Endothelial cell of umbilical vein (primary cell): ENCODE results near the gene BORCS5. TPM values are rescaled to one million over a fixed set of nuclear protein-coding genes. Genes with fewer than 3 reads are reported as not detected.

ENCODE experiments used
- BruUV-seq: library from RNA; stranded (reverse); fragments of 400-500 nt; replicated peaks from 2 replicates; lab custom pipeline; 2021; lab: Mats Ljungman, UMichigan
- CTCF ChIA-PET: fragments of 300-600, 350-600 bp; sonication (Branson Sonifier 250); formaldehyde crosslinking; loops from one replicate; lab custom pipeline; 2021; ENCODE audit warnings: antibody characterized with exemption, inconsistent platforms; lab: Charles Lee
- POLR2A ChIA-PET: fragments of 300-600, 350-600 bp; sonication (Branson Sonifier 250); formaldehyde crosslinking; loops from one replicate; lab custom pipeline; 2021; ENCODE audit warnings: antibody characterized with exemption, inconsistent platforms; lab: Charles Lee
- DNase-seq: peaks from one replicate; pipeline ENCODE4 v3.0.0-alpha.2; 2011; ENCODE audit warnings: low read depth, low spot score
- FAIRE-seq: peaks from 2 replicates; lab custom pipeline; 2011; peaks lifted over from hg19 to GRCh38; lab: Jason Lieb, UNC
- H2AFZ ChIP-seq: 2 replicates; pipeline ENCODE4 v1.6.0; 2012; ENCODE audit warnings: low read depth, low read length, control low read depth, inconsistent platforms
- H3K27ac ChIP-seq: 2 replicates; pipeline ENCODE4 v1.5.1; 2011; ENCODE audit warnings: low read depth, mild to moderate bottlenecking, control low read depth, low read length, moderate library complexity; ENCODE audit not compliant: insufficient read depth
- H3K27me3 ChIP-seq, 2 experiments: 2 replicates each; pipeline versions ENCODE4 v1.6.0 to v1.6.1; 2011; ENCODE audit warnings: low read length in 2 of 2, mixed read lengths in 1 of 2; ENCODE audit not compliant: control insufficient read depth in 2 of 2, insufficient read depth in 2 of 2
- H3K36me3 ChIP-seq, 2 experiments: 2 replicates in 1 of 2; 3 replicates in 1 of 2; pipeline ENCODE4 v1.5.1; 2011; ENCODE audit warnings: low read length in 2 of 2, mild to moderate bottlenecking in 1 of 2, moderate library complexity in 1 of 2; ENCODE audit not compliant: control insufficient read depth in 2 of 2, insufficient read depth in 2 of 2; ENCODE audit errors: extremely low read depth in 1 of 2
- H3K4me1 ChIP-seq: 3 replicates; pipeline ENCODE4 v1.5.1; 2011; ENCODE audit warnings: mild to moderate bottlenecking, low read length; ENCODE audit not compliant: control insufficient read depth, insufficient read depth; ENCODE audit errors: extremely low read depth
- H3K4me2 ChIP-seq: 2 replicates; pipeline ENCODE4 v1.6.1; 2011; ENCODE audit warnings: low read length, control low read depth, mixed read lengths; ENCODE audit not compliant: insufficient read depth
- H3K4me3 ChIP-seq, 3 experiments: fragments of 200-600 bp in 1 of 3; sonication (generic), shearing (Covaris generic) in 1 of 3; replicated peaks in 1 of 3; 2 replicates each; pipeline ENCODE4 v1.5.1; 2011 to 2016; ENCODE audit warnings: control low read depth in 3 of 3, low read length in 3 of 3, mild to moderate bottlenecking in 2 of 3, inconsistent platforms in 1 of 3, low read depth in 1 of 3, moderate library complexity in 1 of 3; ENCODE audit not compliant: insufficient read depth in 1 of 3
- H3K79me2 ChIP-seq: 2 replicates; pipeline ENCODE4 v1.6.0; 2012; ENCODE audit warnings: low read length, inconsistent platforms; ENCODE audit not compliant: control insufficient read depth, insufficient read depth
- H3K9ac ChIP-seq: replicated peaks from 2 replicates; pipeline ENCODE3; 2011; ENCODE audit warnings: low read length, control low read depth; ENCODE audit not compliant: insufficient read depth; ENCODE audit errors: extremely low read depth
- H3K9me1 ChIP-seq: replicated peaks from 3 replicates; pipeline ENCODE4 v1.6.0; 2011; ENCODE audit warnings: mild to moderate bottlenecking, low read length; ENCODE audit not compliant: control insufficient read depth, insufficient read depth; ENCODE audit errors: extremely low read depth
- H3K9me3 ChIP-seq: replicated peaks from 2 replicates; pipeline ENCODE4 v1.5.1; 2012; ENCODE audit warnings: low read length, inconsistent platforms; ENCODE audit not compliant: control insufficient read depth, insufficient read depth
- H4K20me1 ChIP-seq: replicated peaks from 2 replicates; pipeline ENCODE3; 2011; ENCODE audit warnings: mild to moderate bottlenecking, low read length; ENCODE audit not compliant: control insufficient read depth, insufficient read depth; ENCODE audit errors: extremely low read depth
- CTCF ChIP-seq, 2 donors: IDR thresholded peaks; 1 replicate in 1 of 2; 2 replicates in 1 of 2; pipeline ENCODE4 v1.5.1; 2011; ENCODE audit warnings: low read length in 2 of 2, mild to moderate bottlenecking in 2 of 2, moderate library complexity in 2 of 2, control low read depth in 1 of 2, inconsistent platforms in 1 of 2, low read depth in 1 of 2; ENCODE audit not compliant: insufficient read depth in 1 of 2; ENCODE audit errors: extremely low read depth in 1 of 2
- EZH2 ChIP-seq: IDR thresholded peaks from 2 replicates; pipeline ENCODE4 v1.6.1; 2012; ENCODE audit warnings: borderline replicate concordance, low read depth, mild to moderate bottlenecking, moderate library complexity, low read length, inconsistent platforms; ENCODE audit not compliant: severe bottlenecking
- FOS ChIP-seq: IDR thresholded peaks from 2 replicates; pipeline ENCODE4 v1.6.1; 2011; ENCODE audit warnings: mild to moderate bottlenecking, low read length, moderate library complexity, borderline replicate concordance; ENCODE audit not compliant: insufficient read depth
- GATA2 ChIP-seq: IDR thresholded peaks from 2 replicates; pipeline ENCODE4 v1.7.0; 2011; ENCODE audit warnings: low read depth, mild to moderate bottlenecking, moderate library complexity, mixed read lengths, low read length; ENCODE audit not compliant: insufficient read length, insufficient read depth
- JUN ChIP-seq: IDR thresholded peaks from 2 replicates; pipeline ENCODE4 v1.6.1; 2011; ENCODE audit warnings: borderline replicate concordance, low read depth; ENCODE audit not compliant: insufficient read length, insufficient read depth
- MYC ChIP-seq: IDR thresholded peaks from one replicate; pipeline ENCODE4 v1.6.1; 2011; ENCODE audit warnings: mild to moderate bottlenecking, low read depth, low read length
- POLR2A ChIP-seq: IDR thresholded peaks from 2 replicates; pipeline ENCODE4 v1.6.1; 2012; ENCODE audit warnings: low read depth, mild to moderate bottlenecking, control low read depth, low read length
- POLR2AphosphoS5 ChIP-seq: IDR thresholded peaks from 2 replicates; pipeline ENCODE4 v1.6.1; 2012; ENCODE audit warnings: low read depth, mild to moderate bottlenecking, control low read depth, low read length, moderate library complexity; ENCODE audit not compliant: insufficient read depth
- dilution Hi-C: fragments of 300-500 bp; cut with MboI; formaldehyde crosslinking; loops from one replicate; pipeline ENCODE4 v1.15.0; 2019; ENCODE audit warnings: low sequenced_read_pairs; ENCODE audit not compliant: extremely low pct_ligation_motif_present
- intact Hi-C: fragments of 100-400 bp; cut with micrococcal nuclease; formaldehyde crosslinking; loops from one replicate; pipeline ENCODE4 v1.10.0; 2022
- polyA plus RNA-seq, 4 experiments: library from polyadenylated mRNA; depleted of rRNA in 3 of 4; stranded (reverse) in 3 of 4; unstranded in 1 of 4; fragments of >200 nt; gene quantifications; 2 replicates each; pipeline versions ENCODE4 v1.2.1 to v1.2.3, GENCODE V29; 2011 to 2012; ENCODE audit warnings: missing spikeins in 1 of 4
- total RNA-seq: library from RNA; stranded (reverse); gene quantifications from 2 replicates; pipeline ENCODE4 v1.2.3, GENCODE V29; 2021
- TF ChIP-seq, protein P1 (sequence below): IDR thresholded peaks from 2 replicates; pipeline ENCODE4 v1.6.1; 2011; ENCODE audit not compliant: insufficient read depth, insufficient read length

Gene BORCS5
- total and polyA plus RNA-seq, 2 donors (not counting 3 experiments of a cell fraction or from before 2014, with no cell fraction given), result 8.3 to 10.5 TPM

GRCh38 chr12:12367482-12367998 is 10.7 kb downstream of the BORCS5 start:
- CTCF ChIA-PET, result interaction anchor here (0.5 to 2.1 kb wide), 6 partner anchors 9 to 286 kb away, joined by 3 to 10 read pairs (median 4); partner anchors contain the start of gene BORCS5
- Histone ChIP-seq H3K27me3 (no peaks in the 10 kb centered on the region), H3K27ac (no peak overlapping the region), H3K9me3 (no peaks in the 10 kb centered on the region), H4K20me1 (no peaks in the 10 kb centered on the region), H3K9me1 (no peaks in the 10 kb centered on the region), H3K4me3 (no peak overlapping the region), H3K9ac (no peak overlapping the region), H3K36me3 (peaks cover 0 to 2% of the 10 kb centered on the region in 2 experiments), H3K4me2 (no peak overlapping the region), H3K79me2 (no peaks in the 10 kb centered on the region), H3K4me1 (no peaks in the 10 kb centered on the region), H2AFZ (no peak overlapping the region)
- no peak for TF ChIP-seq JUN
- no peak for TF ChIP-seq GATA2
- TF ChIP-seq POLR2A, result no peak
- TF ChIP-seq POLR2AphosphoS5, result no peak
- TF ChIP-seq, protein P1, sequence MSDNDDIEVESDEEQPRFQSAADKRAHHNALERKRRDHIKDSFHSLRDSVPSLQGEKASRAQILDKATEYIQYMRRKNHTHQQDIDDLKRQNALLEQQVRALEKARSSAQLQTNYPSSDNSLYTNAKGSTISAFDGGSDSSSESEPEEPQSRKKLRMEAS, result no peak
- TF ChIP-seq FOS, result no peak
- no peak for TF ChIP-seq CTCF (IDR thresholded peaks at IDR 0.05; ENCODE audit: extremely low read depth in 1 of 2, insufficient read depth in 1 of 2, low read depth in 1 of 2, low read length in 2 of 2)
- TF ChIP-seq MYC, result no peak
- no peak for TF ChIP-seq EZH2
- dilution Hi-C loops, result no loop called here
- POLR2A ChIA-PET, result interaction anchor here (0.6 to 0.7 kb wide), 2 partner anchors 10 to 242 kb away, joined by 3 to 5 read pairs; no protein-coding TSS in a partner anchor
- DNase-seq (no peak), FAIRE-seq (no peak)
- BruUV-seq, result no TSS peak
- intact Hi-C loops, result no loop called here
